AG10803 (cell line): ENCODE data around the gene MYL5.

Experiments used
- DNase-seq: peaks from one replicate; pipeline ENCODE4 v3.0.0; 2010; ENCODE audit warnings: low read depth
- H3K4me3 ChIP-seq: 2 replicates; pipeline ENCODE4 v1.5.1; 2011; ENCODE audit warnings: mild to moderate bottlenecking, low read length, control low read depth
- TF ChIP-seq, protein P1 (sequence below): conservative IDR thresholded peaks from 2 replicates; pipeline ENCODE4 v1.5.1; 2011; ENCODE audit warnings: mild to moderate bottlenecking, low read length, control low read depth, inconsistent platforms

Gene MYL5

GRCh38 chr4:660401-660800, 13.9 kb upstream of the MYL5 start:
- no peak for DNase-seq
- H3K4me3 ChIP-seq = no peak overlapping the region
- TF ChIP-seq, protein P1, sequence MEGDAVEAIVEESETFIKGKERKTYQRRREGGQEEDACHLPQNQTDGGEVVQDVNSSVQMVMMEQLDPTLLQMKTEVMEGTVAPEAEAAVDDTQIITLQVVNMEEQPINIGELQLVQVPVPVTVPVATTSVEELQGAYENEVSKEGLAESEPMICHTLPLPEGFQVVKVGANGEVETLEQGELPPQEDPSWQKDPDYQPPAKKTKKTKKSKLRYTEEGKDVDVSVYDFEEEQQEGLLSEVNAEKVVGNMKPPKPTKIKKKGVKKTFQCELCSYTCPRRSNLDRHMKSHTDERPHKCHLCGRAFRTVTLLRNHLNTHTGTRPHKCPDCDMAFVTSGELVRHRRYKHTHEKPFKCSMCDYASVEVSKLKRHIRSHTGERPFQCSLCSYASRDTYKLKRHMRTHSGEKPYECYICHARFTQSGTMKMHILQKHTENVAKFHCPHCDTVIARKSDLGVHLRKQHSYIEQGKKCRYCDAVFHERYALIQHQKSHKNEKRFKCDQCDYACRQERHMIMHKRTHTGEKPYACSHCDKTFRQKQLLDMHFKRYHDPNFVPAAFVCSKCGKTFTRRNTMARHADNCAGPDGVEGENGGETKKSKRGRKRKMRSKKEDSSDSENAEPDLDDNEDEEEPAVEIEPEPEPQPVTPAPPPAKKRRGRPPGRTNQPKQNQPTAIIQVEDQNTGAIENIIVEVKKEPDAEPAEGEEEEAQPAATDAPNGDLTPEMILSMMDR = no peak

- TF ChIP-seq, protein P1 = no peak
- no peak for DNase-seq
- H3K4me3 ChIP-seq = no peak overlapping the region
These were observed 13.1 kb upstream of the MYL5 start for GRCh38 chr4:661231-661630.

DNA sequence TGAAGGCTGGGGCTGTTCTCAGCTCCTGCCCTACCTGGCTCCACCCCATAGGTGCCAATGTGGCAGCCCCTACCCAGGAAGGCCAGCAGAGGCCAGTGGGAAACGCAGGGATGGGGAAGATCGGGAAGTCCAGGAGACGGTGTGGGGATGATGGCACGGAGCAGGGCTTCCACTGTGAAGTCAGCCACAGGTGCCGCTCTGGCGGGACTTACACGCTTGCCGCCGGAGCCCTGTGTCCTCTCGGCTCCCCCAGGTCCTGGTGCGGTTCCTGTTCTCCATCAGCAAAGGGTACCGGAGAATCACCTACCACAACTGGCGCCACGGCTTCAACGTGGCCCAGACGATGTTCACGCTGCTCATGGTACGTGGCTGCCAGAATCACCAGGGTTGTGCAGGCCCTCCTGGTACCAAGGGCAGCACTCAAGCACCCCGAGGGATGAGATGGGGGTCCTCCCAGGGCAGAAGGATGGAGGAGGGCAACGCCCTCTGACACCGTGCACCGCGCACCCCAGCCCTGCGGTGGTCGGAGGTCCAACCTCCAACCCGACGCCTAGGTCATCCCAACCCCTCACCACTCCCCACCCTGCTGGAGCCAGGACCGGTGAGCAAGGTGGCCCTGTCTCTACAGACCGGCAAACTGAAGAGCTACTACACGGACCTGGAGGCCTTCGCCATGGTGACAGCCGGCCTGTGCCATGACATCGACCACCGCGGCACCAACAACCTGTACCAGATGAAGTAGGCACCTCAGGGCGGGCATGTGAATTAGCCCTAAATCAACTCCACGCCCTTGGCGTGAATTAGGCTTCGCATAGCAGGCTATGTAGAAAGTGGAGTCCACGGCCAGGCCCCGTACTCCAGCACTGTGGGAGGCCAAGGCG, 12.2 kb upstream of the MYL5 start:
- TF ChIP-seq, protein P1 = no peak
- no peak overlapping the region for H3K4me3 ChIP-seq
- no peak for DNase-seq

- DNase-seq = no peak
- H3K4me3 ChIP-seq = no peak overlapping the region
- TF ChIP-seq, protein P1 = no peak
These were observed 11.3 kb upstream of the MYL5 start for GRCh38 chr4:663046-663437.

DNA sequence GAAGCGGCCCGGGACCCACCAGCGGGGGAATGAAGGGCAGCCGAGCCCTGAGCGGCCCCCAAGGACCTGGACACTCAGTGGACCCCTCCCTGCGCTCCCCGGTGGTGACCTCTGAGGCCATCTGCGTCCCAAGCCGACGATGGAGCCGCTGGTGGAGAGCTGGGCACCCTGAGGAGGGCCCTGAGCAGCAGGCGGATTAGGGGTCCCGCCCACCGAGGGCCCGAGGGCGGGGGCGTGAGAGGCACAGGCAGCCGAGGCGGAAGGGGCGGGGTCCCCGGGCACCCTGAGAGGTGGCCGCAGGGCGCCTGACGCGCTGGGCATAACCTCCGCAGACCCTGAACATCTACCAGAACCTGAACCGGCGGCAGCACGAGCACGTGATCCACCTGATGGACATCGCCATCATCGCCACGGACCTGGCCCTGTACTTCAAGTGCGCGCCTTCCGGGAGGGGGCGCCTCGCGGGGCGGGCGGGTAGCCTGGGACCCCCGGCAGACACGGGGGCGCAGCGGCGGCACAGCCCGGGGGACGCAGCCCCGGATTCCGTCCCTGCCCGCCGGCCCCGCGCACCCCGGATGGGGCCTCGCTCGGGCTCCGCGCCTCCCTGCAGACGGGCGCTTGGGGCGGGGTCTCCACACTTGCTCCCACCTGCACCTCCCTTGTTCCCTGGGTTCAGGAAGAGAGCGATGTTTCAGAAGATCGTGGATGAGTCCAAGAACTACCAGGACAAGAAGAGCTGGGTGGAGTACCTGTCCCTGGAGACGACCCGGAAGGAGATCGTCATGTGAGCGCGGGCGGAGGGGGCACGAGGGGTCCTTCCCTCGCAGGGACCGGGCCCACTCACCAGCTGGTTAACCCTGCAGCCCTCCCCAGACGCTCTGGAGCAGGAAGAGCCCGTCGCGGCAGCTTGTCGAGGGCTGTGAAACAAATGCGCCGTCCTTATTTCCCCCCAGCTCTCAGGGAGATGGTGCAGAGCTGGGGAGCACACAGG, 10.6 kb upstream of the MYL5 start:
- DNase-seq = no peak
- H3K4me3 ChIP-seq = no peak overlapping the region
- TF ChIP-seq, protein P1 = no peak

GRCh38 chr4:664713-665231, 9.6 kb upstream of the MYL5 start:
- no peak for DNase-seq
- no peak overlapping the region for H3K4me3 ChIP-seq
- TF ChIP-seq, protein P1 = no peak
